ENCODE measurements around the gene QKI.

The QKI gene

DNA sequence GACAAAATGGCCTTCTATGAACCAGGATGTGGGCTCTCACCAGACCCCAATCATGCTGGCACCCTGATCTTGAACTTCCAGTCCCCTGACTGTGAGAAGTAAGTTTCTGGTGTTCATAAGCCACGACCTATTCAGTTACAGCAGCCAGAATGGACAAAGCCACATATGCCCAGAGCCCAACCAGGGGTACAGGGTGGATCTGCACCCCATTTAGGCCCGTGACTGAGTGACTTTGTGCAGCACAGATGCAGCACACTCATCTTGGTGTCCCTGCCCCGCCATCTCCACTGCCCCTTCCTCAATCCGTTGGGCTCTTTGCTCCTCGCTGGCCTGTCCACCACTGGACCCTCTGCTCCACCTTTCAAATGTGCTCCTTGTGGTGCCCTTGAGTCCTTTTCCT, 205.6 kb downstream of the QKI start:
- no peak for DNase-seq (ENCODE audit: low read depth)

DNA sequence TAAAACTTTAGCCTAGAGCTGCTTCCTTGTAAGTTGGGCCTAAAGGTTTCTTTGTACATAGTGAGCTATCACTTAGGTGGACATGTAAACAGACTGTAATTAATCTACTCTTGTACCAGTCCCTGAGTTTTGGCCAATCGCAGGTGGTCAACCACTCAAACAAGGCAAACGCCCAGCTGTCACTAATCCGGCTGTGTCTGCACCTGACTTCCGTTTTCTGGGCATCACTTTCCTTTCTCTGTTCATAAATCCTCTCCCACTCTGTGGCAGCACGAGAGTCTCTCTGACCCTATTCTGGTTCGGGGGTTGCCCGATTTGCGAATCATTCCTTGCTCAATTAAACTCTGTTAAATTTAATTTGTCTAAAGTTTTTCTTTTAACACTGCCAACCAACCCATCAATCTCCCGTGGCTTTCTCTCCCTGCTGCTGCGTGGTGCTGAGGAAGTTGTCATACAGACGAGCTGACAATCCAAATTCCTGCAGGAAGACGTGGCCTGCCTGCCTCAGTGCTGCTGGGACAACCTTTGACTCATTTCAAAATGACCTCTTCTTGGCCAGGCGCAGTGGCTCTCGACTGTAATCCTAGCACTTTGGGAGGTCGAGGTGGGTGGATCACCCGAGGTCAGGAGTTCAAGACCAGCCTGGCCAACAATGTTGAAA, 206.3 kb downstream of the QKI start:
- no peak for DNase-seq (ENCODE audit: low read depth)

DNA sequence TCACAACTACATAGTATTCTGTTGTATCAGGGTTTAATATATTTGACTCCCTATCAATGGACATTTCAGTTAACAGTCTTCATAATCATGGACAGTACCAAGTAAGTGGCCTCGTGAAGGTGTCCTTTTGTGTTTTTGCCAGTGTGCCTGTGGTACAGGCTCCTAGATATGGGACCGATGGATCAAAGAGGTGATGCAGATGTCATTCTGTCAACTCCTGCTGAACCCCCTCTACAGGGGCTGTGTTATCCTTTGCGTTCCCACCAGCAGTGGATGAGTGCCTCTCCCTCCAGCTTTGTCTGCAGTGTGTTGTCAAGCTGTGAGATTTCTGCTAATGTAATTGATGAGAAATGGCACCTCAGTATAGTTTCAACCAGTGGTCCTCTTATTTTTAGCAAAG, 210.7 kb downstream of the QKI start:
- no peak for DNase-seq (ENCODE audit: low read depth)

DNA sequence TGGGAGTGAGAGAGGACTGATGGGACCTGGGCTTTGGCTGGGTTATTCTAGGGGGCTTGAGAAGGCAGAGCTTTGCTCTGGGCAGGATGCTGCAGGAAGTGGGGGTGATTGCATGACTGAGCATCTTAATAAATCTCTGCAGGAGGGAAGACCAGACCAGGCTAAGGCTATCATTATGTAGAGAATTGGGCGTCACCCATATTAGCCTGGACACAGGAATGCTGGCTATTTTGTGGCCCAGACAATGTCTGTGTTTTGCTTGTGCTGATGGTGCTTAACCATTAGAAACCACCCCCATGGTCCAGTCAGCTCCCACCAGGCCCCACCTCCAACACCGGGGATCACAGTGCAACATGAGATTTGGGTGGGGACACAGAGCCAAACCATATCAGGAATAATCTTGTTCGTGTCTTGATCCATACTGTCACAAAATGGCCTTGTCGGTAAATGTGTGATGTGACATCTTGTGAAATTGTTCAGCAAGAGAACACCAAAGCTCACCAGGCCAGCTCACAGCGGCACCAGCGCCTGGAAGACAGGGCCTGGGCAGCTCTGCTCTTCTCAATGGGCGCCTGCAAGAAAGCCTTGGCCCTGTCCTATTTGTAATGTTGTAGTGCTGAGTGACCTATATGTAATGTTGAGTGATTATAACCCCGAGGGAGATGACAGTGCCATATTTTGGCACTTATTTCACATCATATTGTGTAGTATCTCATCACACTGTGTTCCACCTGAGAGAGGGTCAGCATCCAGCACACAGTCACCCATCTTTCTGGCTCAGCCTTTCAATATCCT, 211.8 kb downstream of the QKI start:
- DNase-seq (ENCODE audit: low read depth) = no peak

DNA sequence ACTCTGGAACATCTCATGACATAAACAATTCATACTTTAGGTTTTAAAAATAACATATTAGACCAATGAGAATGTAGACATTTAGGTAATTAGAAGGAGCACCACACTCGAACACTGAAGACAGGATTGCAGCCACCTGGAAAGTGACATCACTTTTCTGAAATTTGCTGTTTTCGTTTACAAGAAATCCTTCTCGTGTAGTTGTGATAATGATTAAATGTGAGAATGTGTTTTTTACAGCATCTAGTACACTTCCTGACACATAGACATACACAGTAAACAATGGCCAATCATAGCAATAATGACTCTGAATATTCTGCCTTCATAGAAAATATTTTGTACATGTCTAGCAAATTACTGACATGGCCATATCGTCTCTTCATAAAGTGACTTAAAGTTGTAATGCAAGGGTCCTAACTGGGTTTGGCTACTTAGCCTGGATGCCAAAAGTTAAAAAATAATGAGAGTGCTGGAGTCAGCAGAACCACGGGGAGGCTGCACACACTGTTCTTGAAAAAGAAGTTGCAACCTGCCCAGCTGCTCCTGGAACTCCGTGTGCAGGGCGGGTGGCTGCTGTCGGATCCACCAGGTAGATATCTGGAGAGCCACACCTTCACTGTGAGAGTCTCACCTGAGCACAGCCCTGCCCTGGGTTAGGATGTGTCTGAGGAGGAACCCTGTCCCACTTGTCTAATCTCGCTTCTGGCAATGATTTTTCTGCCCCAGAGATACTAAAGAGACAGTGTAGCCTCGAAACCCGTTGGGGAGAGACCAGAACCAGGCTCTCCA, 212.9 kb downstream of the QKI start:
- DNase-seq (ENCODE audit: low read depth) = no peak

Data from T-helper 22 cell (primary cell).